ENCODE results near the gene PSENEN.

PSENEN gene

GRCh38 chr19:35708391-35708790, 37.1 kb upstream of the PSENEN start:
- no peak overlapping the region for H3K27ac ChIP-seq
- TF ChIP-seq ZFX (IDR thresholded peaks at IDR 0.05; ENCODE audit: borderline replicate concordance), result no peak
- TF ChIP-seq, protein P1, sequence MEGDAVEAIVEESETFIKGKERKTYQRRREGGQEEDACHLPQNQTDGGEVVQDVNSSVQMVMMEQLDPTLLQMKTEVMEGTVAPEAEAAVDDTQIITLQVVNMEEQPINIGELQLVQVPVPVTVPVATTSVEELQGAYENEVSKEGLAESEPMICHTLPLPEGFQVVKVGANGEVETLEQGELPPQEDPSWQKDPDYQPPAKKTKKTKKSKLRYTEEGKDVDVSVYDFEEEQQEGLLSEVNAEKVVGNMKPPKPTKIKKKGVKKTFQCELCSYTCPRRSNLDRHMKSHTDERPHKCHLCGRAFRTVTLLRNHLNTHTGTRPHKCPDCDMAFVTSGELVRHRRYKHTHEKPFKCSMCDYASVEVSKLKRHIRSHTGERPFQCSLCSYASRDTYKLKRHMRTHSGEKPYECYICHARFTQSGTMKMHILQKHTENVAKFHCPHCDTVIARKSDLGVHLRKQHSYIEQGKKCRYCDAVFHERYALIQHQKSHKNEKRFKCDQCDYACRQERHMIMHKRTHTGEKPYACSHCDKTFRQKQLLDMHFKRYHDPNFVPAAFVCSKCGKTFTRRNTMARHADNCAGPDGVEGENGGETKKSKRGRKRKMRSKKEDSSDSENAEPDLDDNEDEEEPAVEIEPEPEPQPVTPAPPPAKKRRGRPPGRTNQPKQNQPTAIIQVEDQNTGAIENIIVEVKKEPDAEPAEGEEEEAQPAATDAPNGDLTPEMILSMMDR (IDR thresholded peaks at IDR 0.05), result no peak

GRCh38 chr19:35710784-35711723, 34.4 kb upstream of the PSENEN start:
- no peak for TF ChIP-seq ZFX (IDR thresholded peaks at IDR 0.05; ENCODE audit: borderline replicate concordance)
- TF ChIP-seq, protein P1 (IDR thresholded peaks at IDR 0.05), result no peak
- H3K27ac ChIP-seq, result no peak overlapping the region

GRCh38 chr19:35712567-35713505, 32.6 kb upstream of the PSENEN start:
- TF ChIP-seq ZFX (IDR thresholded peaks at IDR 0.05; ENCODE audit: borderline replicate concordance), result no peak
- TF ChIP-seq, protein P1 (IDR thresholded peaks at IDR 0.05), result no peak
- no peak overlapping the region for H3K27ac ChIP-seq

GRCh38 chr19:35713506-35713850, 32.0 kb upstream of the PSENEN start:
- TF ChIP-seq ZFX (IDR thresholded peaks at IDR 0.05; ENCODE audit: borderline replicate concordance), result no peak
- TF ChIP-seq, protein P1 (IDR thresholded peaks at IDR 0.05), result no peak
- no peak overlapping the region for H3K27ac ChIP-seq

DNA sequence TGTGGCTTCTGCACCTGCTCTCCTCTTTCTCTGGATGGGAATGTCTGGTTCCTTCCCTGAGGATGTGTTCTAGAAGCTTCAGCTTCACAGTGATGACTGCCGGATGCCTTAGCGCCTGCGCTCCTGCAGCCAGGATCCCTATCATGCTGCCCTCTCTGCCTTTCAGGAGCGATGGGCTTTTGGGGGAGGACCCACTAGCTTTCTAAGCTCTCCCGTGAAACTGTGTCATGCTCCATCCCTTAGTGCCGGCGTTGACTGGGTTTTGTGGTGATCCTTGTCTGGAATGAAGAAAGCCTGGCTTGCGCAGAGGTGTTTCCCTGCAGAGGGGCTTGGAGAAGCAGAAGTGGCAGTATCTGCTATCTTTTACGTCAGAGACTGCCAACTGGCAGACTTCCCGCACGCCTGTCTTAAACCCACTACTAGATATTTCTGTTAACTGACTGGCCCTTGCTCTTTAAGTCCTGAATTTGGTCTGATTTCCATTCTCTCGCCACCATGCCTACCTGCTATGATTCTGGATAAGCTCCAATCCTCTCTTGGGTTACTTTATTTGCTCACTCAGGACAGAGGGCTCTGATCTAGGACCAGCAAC, 31.5 kb upstream of the PSENEN start:
- no peak for TF ChIP-seq ZFX (IDR thresholded peaks at IDR 0.05; ENCODE audit: borderline replicate concordance)
- TF ChIP-seq, protein P1 (IDR thresholded peaks at IDR 0.05), result no peak
- H3K27ac ChIP-seq, result no peak overlapping the region

GRCh38 chr19:35714601-35715354, 30.7 kb upstream of the PSENEN start:
- TF ChIP-seq ZFX (IDR thresholded peaks at IDR 0.05; ENCODE audit: borderline replicate concordance), result no peak
- TF ChIP-seq, protein P1 (IDR thresholded peaks at IDR 0.05), result 0 out of 2 replicates have a peak, but pooled peaks have one; percentile 4
- H3K27ac ChIP-seq, result no peak overlapping the region
